ENCODE measurements around the gene CDC6.
"Not testable (repeated sequence)": the region's sequence is repeated elsewhere in the genome, so short reads cannot be mapped to it uniquely, and the experiment has no call there.

Gene CDC6

DNA sequence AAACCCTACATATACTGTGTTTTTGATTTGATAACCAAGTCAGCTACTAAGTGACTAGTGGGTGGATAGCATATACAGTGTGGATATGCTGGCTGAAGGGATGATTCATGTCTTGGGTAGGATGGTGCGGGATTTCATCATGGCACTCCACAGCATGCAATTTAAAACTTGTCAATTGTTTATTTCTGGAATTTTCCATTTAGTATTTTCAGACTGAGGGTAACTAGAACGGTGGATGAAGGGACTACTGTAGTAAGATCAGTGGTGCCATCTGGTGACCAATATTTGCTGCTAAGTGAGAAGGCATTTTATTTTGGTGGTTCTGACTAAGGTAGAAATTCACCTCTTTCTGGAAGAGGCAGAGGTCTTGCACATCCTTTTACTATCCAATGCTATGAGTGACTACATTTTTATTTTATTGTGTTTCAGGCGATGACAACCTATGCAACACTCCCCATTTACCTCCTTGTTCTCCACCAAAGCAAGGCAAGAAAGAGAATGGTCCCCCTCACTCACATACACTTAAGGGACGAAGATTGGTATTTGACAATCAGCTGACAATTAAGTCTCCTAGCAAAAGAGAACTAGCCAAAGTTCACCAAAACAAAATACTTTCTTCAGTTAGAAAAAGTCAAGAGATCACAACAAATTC lies 3.1 kb downstream of the CDC6 start:
- DNase-seq = peak in 1 of 2 experiments; percentile 21

DNA sequence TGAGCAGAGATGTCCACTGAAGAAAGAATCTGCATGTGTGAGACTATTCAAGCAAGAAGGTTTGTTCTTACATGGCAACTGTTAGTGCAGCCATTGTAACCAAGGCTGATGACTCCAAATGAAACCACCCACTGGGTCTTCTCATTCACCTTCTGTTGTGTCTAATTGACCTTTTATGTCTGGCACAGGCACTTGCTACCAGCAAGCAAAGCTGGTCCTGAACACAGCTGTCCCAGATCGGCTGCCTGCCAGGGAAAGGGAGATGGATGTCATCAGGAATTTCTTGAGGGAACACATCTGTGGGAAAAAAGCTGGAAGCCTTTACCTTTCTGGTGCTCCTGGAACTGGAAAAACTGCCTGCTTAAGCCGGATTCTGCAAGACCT lies 3.6 kb downstream of the CDC6 start:
- DNase-seq = no peak

DNA sequence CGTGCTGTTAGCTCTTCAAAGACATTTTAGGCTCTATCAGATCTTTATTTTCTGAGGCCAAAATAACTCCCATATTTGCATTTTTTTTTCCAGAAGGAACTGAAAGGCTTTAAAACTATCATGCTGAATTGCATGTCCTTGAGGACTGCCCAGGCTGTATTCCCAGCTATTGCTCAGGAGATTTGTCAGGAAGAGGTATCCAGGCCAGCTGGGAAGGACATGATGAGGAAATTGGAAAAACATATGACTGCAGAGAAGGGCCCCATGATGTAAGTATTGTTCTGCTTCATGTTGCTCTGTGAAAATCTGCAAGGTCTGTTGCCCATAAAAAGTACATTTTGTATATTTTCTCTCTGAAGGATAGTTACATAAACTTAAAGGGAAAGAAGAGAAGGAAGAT lies 5.7 kb downstream of the CDC6 start:
- no peak for DNase-seq

DNA sequence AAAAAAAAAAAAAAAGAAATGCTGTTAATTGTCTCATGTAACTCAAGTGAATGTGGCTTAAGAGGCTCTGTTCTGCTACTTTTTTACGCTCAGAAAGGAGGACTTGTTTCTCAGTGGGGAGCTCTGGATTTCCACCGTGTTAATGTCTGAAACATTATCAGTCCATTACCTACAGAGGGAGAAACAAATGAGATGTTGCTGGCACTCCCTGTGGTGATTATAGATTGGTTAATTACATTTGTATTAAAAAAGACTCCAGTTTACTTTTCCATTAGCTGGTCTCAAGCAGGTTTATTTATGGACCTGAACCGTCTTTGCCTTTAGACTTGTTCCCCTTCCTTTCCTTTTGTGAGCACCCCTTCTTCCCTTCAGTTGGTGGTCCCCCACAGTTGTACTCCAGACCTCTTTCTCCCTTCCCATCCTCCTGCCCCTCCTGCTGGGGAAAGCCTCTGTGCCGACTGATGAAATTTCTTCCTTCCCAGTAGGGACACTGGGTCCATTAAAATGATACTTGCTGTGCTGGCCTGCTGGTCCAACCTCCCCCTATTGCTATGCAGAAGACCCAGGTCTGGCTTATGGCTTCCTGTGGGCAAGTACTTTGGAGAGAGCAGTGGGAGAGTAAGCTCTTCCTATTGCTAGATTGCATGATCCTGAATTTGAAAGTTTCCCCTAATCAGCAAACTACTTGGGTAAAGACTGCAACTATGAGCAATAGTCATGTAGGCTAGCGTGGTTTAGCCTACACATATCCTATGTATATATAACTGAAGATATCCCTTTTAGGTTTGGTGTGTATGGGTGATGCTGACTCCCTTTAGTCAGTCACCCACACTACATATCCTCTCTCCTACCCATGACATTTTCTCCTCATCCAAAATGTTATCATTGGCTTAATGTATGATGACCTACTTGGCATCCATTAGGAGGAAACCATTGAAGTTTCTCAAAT lies 8.1 kb downstream of the CDC6 start:
- DNase-seq = no peak

DNA sequence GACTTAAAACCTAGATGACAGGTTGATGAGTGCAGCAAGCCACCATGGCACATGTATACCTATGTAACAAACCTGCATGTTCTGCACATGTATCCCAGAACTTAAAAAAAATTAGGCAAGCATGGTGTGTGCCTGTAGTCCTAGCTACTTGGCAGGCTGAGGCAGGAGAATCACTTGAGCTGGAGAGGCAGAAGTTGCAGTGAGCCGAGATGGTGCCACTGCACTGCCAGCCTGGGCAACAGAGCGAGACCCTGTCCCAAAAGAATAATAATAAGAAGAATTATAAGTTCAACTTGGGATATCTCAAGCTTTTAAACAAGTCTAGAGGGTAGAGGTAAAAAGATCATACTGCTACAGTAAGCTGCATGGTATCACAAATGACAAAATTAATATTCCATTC lies 9.8 kb downstream of the CDC6 start:
- DNase-seq = no peak

DNA sequence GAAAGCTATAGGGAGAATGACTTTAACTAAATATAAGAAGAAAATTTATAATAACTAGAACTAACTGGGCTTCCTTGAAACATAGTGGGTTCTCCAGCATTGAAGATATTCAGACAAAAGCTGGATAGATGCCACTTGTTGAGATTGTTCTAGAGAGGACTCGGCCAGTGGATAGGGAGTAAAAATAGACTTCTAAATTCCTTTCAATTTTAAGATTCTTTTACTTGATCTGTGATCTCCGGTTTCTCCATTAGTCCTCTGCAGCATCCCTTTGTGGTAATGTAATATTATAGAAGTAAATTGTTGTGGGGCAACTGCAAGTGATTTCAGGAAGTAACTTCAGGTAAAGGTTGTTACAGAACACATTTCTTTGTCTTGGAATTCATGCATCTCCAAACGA lies 11.0 kb downstream of the CDC6 start:
- DNase-seq = no peak

DNA sequence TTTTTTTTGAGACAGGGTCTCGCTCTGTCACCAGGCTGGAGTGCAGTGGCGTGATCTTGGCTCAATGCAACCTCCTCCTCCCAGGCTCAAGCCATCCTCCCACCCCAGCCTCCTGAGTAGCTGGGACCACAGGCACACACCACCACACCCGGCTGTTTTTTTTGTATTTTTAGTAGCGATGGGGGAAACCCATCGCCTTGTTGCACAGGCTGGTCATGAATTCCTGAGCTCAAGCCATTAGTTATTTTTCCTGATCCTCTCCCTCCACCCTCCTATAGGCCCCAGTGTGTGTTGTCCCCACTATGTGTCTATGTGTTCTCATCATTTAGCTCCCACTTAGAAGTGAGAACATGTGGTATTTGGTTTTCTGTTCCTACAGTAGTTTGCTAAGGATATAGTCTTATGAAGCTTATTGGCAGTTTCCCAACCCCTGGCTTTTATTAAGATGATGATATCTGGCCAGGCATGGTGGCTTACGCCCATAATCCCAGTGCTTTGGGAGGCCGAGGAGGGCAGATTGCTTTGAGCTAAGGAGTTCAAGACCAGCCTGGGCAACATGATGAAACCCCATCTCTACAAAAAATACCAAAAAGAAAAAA lies 11.6 kb downstream of the CDC6 start:
- not testable (repeated sequence) for DNase-seq

DNA sequence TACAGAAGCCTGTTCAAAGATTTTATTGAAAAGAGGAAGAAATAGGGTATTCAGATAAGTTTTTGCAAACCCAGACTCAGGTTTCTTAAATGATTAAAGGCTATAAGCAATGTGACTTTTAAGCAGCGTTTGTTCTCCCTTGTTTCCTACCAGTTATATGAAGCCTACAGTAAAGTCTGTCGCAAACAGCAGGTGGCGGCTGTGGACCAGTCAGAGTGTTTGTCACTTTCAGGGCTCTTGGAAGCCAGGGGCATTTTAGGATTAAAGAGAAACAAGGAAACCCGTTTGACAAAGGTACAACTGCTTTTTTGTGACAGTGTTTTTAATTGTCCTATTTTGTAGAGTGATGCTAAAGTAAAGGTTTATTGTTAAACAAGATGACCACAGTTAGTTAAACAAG lies 13.6 kb downstream of the CDC6 start:
- no peak for DNase-seq

DNA sequence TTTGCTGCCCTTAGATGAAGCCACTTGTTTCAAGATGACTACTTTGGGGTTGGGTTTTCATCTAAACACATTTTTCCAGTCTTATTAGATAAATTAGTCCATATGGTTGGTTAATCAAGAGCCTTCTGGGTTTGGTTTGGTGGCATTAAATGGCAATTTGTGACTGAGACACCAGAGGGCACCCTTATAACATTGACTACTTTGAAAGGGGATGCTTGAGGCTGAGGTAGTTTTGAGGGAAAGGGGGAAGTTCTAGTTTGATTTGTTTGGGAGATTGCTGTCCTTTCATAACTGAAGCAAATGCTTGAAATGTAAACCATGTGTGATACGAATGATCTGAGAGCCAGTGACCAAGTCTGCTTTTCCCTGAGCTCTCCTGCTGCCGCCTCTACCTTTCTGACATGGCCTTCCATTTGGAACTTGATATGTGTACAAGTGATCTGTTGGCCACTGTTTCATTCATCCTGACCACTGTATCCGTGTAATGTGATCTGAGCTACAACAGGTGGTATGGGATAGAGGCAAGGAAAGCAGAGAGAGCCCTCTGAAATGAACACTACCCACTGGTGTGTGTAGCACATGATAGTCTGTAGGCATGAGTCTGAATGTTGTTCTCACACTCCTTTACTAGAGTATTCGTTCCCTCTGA lies 15.5 kb downstream of the CDC6 start:
- peak in 1 of 2 experiments; percentile 21 for DNase-seq

DNA sequence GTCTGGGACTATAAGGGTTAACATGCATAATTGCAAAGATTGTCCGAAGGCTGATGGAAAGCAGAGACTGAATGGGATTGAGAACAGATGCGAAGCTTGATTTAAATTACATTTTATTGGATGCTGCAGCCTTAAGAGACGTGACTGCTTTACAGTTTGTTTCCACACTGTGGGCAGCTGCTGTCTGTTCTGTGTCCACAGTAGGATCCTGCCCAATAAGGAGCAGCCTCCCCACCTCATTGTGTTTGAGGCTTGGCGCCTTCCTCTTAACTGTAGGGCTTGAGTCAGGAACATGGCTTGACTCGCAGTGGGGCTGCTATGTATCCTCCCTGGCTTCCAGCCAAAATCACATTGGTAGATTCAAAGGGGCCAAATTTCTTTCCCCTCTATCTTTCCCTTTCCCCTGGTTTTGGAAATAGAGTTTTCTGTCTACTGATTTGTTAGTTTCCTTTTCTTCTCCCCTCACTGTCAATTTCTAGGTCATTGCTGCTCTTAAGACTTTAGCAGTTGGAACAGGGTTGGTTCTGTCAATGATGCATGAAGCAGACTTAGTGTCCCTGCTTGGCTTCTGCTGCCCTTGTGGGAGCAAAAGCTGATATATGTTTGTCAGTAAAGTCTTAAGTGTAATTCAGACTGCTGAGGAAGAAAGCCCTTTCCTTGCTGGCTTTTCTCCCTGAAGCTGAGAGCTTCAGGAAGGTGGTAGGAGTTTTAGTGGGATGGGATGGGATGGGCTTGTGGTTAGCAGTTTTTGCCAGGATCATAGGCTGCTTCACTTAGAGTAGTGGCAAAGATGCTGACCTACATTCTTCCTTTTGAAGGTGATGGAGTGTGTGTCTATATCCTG lies 16.3 kb downstream of the CDC6 start:
- DNase-seq = no peak

DNA sequence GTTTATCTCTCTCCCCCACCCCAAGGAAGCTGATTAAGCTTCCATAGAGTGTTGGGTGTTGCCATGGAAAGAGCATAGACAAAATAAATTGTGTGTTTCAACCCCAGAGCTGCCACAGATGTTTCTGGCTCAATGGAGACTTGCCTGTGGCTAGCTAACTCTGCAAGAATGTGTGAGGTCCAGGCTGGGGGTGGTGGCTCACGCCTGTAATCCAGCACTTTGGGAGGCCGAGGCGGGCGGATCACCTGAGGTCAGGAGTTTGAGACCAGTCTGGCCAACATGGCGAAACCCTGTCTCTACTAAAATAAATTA lies 16.8 kb downstream of the CDC6 start:
- not testable (repeated sequence) for DNase-seq

DNA sequence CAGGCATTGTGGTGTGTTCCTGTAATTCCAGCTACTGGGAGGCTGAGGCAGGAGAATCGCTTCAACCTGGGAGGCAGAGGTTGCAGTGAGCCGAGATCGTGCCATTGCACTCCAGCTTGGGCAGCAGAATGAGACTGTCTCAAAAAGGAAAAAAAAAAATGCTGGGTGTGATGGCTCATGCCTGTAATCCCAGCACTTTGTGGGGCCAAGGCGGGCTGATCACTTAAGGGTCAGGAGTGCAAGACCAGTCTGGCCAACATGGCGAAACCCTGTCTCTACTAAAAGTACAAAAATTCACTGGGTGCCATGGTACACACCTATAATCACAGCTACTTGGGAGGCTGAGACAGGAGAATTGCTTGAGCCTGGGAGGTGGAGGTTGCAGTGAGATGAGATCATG lies 17.2 kb downstream of the CDC6 start:
- not testable (repeated sequence) for DNase-seq

DNA sequence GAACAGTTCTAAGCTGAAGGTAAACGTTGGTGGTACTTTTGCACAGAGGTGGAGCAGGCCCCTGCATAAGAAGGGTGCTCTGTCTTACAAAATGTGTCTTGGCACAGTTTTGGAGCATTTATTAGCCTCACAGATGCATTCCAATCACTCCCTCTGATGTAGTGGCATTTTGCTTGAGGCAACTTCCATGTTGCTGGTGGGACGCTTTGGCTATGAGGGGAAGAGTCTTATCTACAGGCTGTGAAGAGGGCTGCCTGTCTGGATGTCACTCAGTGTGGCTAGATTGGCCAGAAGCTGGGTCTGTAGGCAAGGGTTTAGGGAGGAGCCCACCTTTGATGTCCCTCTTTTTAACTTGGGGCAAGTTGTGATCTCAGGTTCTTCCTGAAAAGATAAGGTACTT lies 18.7 kb downstream of the CDC6 start:
- DNase-seq = no peak

DNA sequence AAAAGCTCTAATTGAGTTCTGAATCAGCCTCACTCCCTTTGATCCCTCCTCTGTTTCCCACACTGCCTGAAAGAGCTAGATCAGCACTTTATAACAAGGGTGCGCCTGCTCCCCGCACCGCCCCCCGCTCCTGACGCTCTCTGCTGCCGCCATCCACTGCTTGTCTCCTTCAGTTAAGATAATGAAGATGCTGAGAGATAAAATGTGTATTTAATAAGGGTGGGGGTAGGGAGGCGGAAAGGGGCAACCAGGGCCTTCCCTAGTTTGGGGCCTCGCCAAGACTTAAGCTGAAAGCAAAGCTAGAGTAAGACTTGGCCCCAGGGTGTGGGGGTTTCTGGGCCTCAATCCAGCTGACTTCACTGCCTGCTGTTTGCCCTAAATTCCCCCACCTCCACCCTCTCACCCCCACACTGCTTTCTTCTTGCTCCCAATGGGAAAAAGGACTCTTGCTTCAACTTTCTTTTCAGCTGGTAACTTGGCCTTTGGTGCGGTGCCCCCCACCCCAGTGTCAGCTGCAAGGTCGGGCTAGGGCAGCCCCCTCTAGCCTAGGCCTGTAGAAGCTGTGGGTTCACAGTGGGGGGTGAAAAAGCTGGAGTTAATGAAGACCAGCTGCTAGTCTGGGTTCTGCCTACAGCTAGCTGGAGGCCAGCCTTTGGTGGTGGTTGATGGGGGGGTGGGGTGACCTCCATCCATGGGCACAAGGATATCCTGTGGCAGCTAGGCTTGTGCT lies 19.5 kb downstream of the CDC6 start:
- DNase-seq = no peak

DNA sequence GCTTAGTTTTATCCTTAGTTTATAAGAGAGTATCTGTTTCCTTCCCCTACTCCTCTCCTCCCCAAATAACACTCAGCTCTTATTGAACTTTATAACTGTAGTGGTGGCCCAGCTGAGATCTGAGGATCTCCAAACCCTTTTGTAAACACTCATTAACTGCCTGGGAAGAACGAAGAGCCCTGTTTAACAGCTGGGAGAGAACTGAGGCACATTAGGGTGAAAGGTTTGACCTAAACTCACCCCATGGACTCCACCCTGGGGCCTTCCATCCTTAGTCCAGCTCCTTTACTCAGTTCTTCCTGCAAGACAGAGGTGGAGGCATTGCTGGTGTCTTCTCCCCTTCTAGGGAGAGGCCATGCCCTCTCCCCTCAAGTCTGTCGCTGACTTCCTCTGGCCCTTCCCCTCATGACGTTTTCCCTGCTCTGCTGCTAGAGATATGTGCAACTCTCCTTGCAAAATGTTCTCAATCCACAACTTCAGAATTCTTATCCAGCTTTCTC lies 20.1 kb downstream of the CDC6 start:
- no peak for DNase-seq

DNA sequence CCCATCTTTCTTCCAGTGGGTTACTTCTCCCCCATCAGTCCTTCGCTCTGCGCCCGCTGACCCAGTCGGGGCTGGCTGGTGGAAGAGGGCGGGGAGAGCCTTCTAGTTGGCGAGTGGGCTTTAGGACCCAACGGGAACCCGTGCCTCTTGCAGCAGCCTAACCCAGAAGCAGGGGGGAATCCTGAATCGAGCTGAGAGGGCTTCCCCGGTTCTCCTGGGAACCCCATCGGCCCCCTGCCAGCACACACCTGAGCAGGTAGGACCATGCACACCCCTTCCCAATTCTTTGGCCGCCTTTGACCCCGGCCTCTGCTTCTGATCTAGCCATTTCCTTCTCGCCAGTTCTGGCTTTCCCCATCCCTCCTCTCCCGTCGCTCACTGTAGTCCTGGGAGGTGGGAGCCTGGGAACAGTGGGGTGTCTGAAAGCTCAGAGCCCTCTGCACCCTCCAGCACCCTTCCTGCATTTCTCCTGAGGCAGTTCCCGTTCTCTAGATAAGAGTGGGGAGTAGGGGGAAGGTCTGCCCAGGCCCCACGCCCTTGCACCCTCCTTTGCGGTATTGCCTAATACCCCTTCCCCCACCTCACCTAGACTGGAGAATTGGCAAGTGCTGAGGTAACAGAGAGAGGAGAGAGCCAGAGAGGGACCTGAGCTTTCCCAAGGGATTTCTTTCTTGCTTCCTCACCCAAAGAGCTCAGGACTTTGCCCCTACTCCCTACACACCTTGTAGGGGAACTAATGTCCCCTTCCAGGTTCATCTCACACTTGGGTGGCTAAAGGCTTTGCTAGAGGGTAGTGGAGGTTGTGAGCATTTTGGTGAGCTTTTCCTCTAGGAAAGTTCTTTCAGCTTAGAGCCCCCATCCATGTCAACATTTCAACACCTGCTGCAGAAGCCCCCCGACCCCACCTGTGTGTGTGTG lies 21.6 kb downstream of the CDC6 start, which contains the start of gene RARA:
Gene RARA (plus strand): TSS at position 150 of the 918 bp plus-strand sequence. CDS start 22,039 bp downstream, outside the sequence.
- peak in 1 of 2 experiments; percentile 13 for DNase-seq

DNA sequence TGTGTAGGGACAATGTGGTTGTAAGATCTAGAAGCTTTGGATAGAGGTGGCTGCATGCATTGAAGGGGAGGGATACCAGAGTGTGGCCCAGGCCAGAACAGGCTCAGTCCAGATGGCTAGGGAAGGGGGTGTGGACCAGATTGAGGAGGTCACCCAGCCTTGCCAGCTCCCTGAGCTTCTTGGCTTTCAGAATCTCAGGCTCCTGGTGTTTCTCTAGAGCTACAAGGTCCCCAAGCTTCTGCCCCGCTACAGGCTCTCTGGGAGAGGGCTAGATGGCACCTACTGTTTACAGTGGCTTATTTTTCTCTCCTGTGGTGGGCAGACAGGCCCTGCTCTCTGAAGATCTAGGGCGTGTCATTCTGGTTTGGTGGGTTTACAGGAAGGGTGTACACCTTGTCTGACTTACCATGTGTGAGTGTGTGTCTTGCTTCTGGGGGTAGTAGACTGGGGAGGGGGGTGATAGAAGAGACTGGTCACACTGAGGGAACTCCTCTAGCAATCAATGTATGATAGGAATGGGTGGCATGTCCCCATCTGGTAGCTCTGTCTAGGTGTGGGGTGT lies 22.4 kb downstream of the CDC6 start:
- no peak for DNase-seq

DNA sequence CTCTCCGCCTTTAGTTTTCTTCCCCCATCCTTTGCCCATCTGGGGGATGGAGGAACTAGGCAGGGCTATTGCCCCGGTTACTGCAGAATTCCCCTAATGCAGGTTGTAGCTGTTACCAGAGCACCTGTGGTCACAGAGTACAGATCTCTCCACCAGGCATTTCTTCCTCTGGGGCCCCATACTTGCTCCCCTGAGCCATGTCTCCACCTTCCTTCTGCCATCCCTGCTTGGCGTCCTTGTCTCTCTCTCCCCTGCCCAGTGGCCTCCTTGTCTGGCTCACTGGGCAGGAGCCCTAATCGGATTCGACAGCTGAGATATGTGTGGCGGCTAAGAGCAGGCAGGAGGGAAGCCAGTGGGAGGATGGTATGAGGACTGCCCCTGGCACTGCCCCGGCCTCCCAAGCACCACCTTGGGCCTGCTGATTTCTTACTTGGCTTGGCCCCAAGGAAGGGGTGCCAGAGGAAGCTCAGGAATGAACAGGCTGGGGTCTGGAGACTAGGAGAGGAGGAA lies 23.3 kb downstream of the CDC6 start:
- DNase-seq = no peak

DNA sequence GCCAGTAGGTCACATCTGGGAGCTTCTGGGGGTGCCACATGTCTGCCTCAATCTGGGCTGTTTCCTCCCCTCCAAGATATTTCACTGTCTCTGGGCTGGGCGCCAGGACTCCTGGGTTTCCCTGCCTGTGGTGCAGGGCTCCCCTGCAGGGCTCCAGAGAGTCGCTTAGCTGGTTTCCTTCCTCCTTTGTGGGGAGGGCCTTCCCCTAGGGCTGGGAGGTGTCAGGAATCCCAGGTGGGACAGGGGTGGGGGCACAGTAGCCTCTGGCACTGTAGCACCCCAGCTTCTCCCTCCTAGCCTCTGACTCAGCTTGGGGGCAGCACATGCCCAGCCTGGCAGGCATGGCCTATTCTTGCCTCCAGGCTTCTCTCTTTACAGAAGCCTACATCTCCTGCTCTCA lies 23.9 kb downstream of the CDC6 start:
- DNase-seq = no peak

Data from NCI-H1930 (cell line).